Measurements from ENCODE around the gene HIPK1.

HIPK1 gene

GRCh38 chr1:113993766-113994165 lies 64.6 kb downstream of the HIPK1 start:
- Histone ChIP-seq H2AFZ (ENCODE audit: low read depth, low read length, severe bottlenecking) (no peak overlapping the region), H3K79me2 (ENCODE audit: insufficient read depth, low read length) (no peaks in the 10 kb centered on the region), H3K9me3 (ENCODE audit: insufficient read depth, low read length) (peaks cover 13% of the 10 kb centered on the region; the same call in 1 of the 2 replicates), H3K36me3 (ENCODE audit: low read length) (no peaks in the 10 kb centered on the region), H3K27ac (ENCODE audit: low read depth, low read length) (no peak overlapping the region), H3K4me2 (ENCODE audit: low read depth, low read length, poor library complexity, severe bottlenecking) (no peak overlapping the region), H3K27me3 (ENCODE audit: low read length) (no peaks in the 10 kb centered on the region), H3K4me3 (ENCODE audit: insufficient read depth, low read length, poor library complexity, severe bottlenecking) (no peak overlapping the region), H4K20me1 (ENCODE audit: low read depth, low read length) (no peaks in the 10 kb centered on the region), H3K9me2 (replicated peaks; ENCODE audit: insufficient read depth, low read length) (no peaks in the 10 kb centered on the region), H3F3A (ENCODE audit: insufficient read depth) (no peaks in the 10 kb centered on the region), H3K9ac (ENCODE audit: low read length) (no peak overlapping the region)
- TF ChIP-seq EZH2phosphoT487 (conservative IDR thresholded peaks at IDR 0.05; ENCODE audit: low read length) (no peak), CTCF (IDR thresholded peaks at IDR 0.05; ENCODE audit: insufficient read depth, low read length, poor library complexity, severe bottlenecking) (no peak)

GRCh38 chr1:113995382-113995781 lies 66.3 kb downstream of the HIPK1 start:
- H3F3A ChIP-seq (ENCODE audit: insufficient read depth): no peaks in the 10 kb centered on the region
- no peaks in the 10 kb centered on the region for H3K9me2 ChIP-seq (replicated peaks; ENCODE audit: insufficient read depth, low read length)
- H4K20me1 ChIP-seq (ENCODE audit: low read depth, low read length): no peaks in the 10 kb centered on the region
- no peaks in the 10 kb centered on the region for H3K36me3 ChIP-seq (ENCODE audit: low read length)
- no peak overlapping the region for H3K4me2 ChIP-seq (ENCODE audit: low read depth, low read length, poor library complexity, severe bottlenecking)
- peaks cover 13% of the 10 kb centered on the region; the same call in 1 of the 2 replicates for H3K9me3 ChIP-seq (ENCODE audit: insufficient read depth, low read length)
- TF ChIP-seq CTCF (IDR thresholded peaks at IDR 0.05; ENCODE audit: insufficient read depth, low read length, poor library complexity, severe bottlenecking) (no peak), EZH2phosphoT487 (conservative IDR thresholded peaks at IDR 0.05; ENCODE audit: low read length) (no peak)
- H3K27ac ChIP-seq (ENCODE audit: low read depth, low read length): no peak overlapping the region
- H3K4me3 ChIP-seq (ENCODE audit: insufficient read depth, low read length, poor library complexity, severe bottlenecking): no peak overlapping the region
- no peaks in the 10 kb centered on the region for H3K27me3 ChIP-seq (ENCODE audit: low read length)
- no peaks in the 10 kb centered on the region for H3K79me2 ChIP-seq (ENCODE audit: insufficient read depth, low read length)
- H3K9ac ChIP-seq (ENCODE audit: low read length): no peak overlapping the region
- no peak overlapping the region for H2AFZ ChIP-seq (ENCODE audit: low read depth, low read length, severe bottlenecking)

GRCh38 chr1:113998361-113998760 lies 69.2 kb downstream of the HIPK1 start:
- H3K27me3 ChIP-seq (ENCODE audit: low read length): no peaks in the 10 kb centered on the region
- no peaks in the 10 kb centered on the region for H3K9me2 ChIP-seq (replicated peaks; ENCODE audit: insufficient read depth, low read length)
- no peaks in the 10 kb centered on the region for H3K79me2 ChIP-seq (ENCODE audit: insufficient read depth, low read length)
- no peak overlapping the region for H3K4me3 ChIP-seq (ENCODE audit: insufficient read depth, low read length, poor library complexity, severe bottlenecking)
- no peak overlapping the region for H2AFZ ChIP-seq (ENCODE audit: low read depth, low read length, severe bottlenecking)
- no peaks in the 10 kb centered on the region for H3K36me3 ChIP-seq (ENCODE audit: low read length)
- H4K20me1 ChIP-seq (ENCODE audit: low read depth, low read length): no peaks in the 10 kb centered on the region
- H3K9ac ChIP-seq (ENCODE audit: low read length): no peak overlapping the region
- H3F3A ChIP-seq (ENCODE audit: insufficient read depth): no peaks in the 10 kb centered on the region
- H3K4me2 ChIP-seq (ENCODE audit: low read depth, low read length, poor library complexity, severe bottlenecking): no peak overlapping the region
- TF ChIP-seq EZH2phosphoT487 (conservative IDR thresholded peaks at IDR 0.05; ENCODE audit: low read length) (no peak), CTCF (IDR thresholded peaks at IDR 0.05; ENCODE audit: insufficient read depth, low read length, poor library complexity, severe bottlenecking) (no peak)
- H3K27ac ChIP-seq (ENCODE audit: low read depth, low read length): no peak overlapping the region
- H3K9me3 ChIP-seq (ENCODE audit: insufficient read depth, low read length): peaks cover 13% of the 10 kb centered on the region; the same call in 1 of the 2 replicates

All from SU-DHL-6 (cell line).